Measurements from ENCODE around the gene NSD1. TPM values are rescaled to one million over a fixed set of nuclear protein-coding genes. Genes with fewer than 3 reads are reported as not detected.

NSD1 gene
- total and polyA plus RNA-seq, 9 of the 15 experiments (the other 6 are each of a cell fraction or from before 2014, with no cell fraction given): 3.8 to 51.0 (median 24.7) TPM

GRCh38 chr5:177194268-177194667 is 60.7 kb downstream of the NSD1 start (continued):
- TF ChIP-seq, protein P1, sequence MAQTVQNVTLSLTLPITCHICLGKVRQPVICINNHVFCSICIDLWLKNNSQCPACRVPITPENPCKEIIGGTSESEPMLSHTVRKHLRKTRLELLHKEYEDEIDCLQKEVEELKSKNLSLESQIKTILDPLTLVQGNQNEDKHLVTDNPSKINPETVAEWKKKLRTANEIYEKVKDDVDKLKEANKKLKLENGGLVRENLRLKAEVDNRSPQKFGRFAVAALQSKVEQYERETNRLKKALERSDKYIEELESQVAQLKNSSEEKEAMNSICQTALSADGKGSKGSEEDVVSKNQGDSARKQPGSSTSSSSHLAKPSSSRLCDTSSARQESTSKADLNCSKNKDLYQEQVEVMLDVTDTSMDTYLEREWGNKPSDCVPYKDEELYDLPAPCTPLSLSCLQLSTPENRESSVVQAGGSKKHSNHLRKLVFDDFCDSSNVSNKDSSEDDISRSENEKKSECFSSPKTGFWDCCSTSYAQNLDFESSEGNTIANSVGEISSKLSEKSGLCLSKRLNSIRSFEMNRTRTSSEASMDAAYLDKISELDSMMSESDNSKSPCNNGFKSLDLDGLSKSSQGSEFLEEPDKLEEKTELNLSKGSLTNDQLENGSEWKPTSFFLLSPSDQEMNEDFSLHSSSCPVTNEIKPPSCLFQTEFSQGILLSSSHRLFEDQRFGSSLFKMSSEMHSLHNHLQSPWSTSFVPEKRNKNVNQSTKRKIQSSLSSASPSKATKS (CRISPR knock-in tag; IDR thresholded peaks at IDR 0.05): no peak
- TF ChIP-seq, protein P2, sequence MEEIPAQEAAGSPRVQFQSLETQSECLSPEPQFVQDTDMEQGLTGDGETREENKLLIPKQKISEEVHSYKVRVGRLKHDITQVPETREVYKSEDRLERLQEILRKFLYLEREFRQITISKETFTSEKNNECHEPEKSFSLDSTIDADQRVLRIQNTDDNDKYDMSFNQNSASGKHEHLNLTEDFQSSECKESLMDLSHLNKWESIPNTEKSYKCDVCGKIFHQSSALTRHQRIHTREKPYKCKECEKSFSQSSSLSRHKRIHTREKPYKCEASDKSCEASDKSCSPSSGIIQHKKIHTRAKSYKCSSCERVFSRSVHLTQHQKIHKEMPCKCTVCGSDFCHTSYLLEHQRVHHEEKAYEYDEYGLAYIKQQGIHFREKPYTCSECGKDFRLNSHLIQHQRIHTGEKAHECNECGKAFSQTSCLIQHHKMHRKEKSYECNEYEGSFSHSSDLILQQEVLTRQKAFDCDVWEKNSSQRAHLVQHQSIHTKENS (CRISPR knock-in tag; IDR thresholded peaks at IDR 0.05): no peak
- TF ChIP-seq NFATC3 (IDR thresholded peaks at IDR 0.05) (no peak), CEBPB (tag; IDR thresholded peaks at IDR 0.05) (no peak), ZNF644 (tag; IDR thresholded peaks at IDR 0.05; ENCODE audit: low read depth) (no peak), ZNF609 (CRISPR knock-in tag; IDR thresholded peaks at IDR 0.05; ENCODE audit: borderline replicate concordance) (no peak), ZNF280A (IDR thresholded peaks at IDR 0.05; ENCODE audit: low read depth, partially characterized antibody) (no peak), SIRT6 (IDR thresholded peaks at IDR 0.05; ENCODE audit: low read depth, low read length) (no peak), HEY1 (CRISPR knock-in tag; IDR thresholded peaks at IDR 0.05; ENCODE audit: borderline replicate concordance) (no peak), NFE2 (IDR thresholded peaks at IDR 0.05; ENCODE audit: low read depth) (no peak)

Data from K562 (cell line).